Measurements from ENCODE around the gene BMP7. TPM values are rescaled to one million over a fixed set of nuclear protein-coding genes. Genes with fewer than 3 reads are reported as not detected.

The BMP7 gene
- total RNA-seq, 2 experiments from 2014 or later: not detected

GRCh38 chr20:57165427-57166004 is 100.9 kb downstream of the BMP7 start:
- CTCF ChIA-PET: no interaction called here
- DNase-seq (no peak), ATAC-seq (ENCODE audit: poor library complexity) (no peak)
- H3K9me3 ChIP-seq (ENCODE audit: control insufficient read depth in 1 of 2, insufficient read depth in 1 of 2, low read length in 2 of 2): peaks cover 0 to 22% of the 10 kb centered on the region in 2 experiments
- no peak overlapping the region for H3K4me3 ChIP-seq (ENCODE audit: low read length)
- no peaks in the 10 kb centered on the region for H3K36me3 ChIP-seq (ENCODE audit: insufficient read depth, low read length)
- no peak for TF ChIP-seq CTCF (IDR thresholded peaks at IDR 0.05)
- Mint-ChIP-seq H3K27me3 (peaks cover 11% of the 10 kb centered on the region), H3K27ac (no peak overlapping the region), H3K9me3 (peaks cover 3% of the 10 kb centered on the region), H3K4me3 (no peak overlapping the region), H3K36me3 (ENCODE audit: low read depth) (no peaks in the 10 kb centered on the region), H3K4me1 (ENCODE audit: low read depth) (no peaks in the 10 kb centered on the region)
- POLR2A ChIA-PET: no interaction called here
- no peaks in the 10 kb centered on the region for H3K4me1 ChIP-seq (ENCODE audit: insufficient read depth, low read length)
- H3K27me3 ChIP-seq (ENCODE audit: control insufficient read depth in 1 of 2, insufficient read depth in 2 of 2, low read length in 2 of 2): peaks cover 0 to 2% of the 10 kb centered on the region in 2 experiments
- no peak overlapping the region for H3K27ac ChIP-seq (ENCODE audit: low read depth in 1 of 2, low read length in 2 of 2)
- intact Hi-C loops (cut with DNase I, micrococcal nuclease): no loop called here

- H3K9me3 ChIP-seq (ENCODE audit: control insufficient read depth in 1 of 2, insufficient read depth in 1 of 2, low read length in 2 of 2): peaks cover 0 to 19% of the 10 kb centered on the region in 2 experiments
- Mint-ChIP-seq H3K27me3 (peaks cover 11% of the 10 kb centered on the region), H3K4me3 (no peak overlapping the region), H3K4me1 (ENCODE audit: low read depth) (no peaks in the 10 kb centered on the region), H3K9me3 (peaks cover 3% of the 10 kb centered on the region), H3K36me3 (ENCODE audit: low read depth) (no peaks in the 10 kb centered on the region), H3K27ac (no peak overlapping the region)
- peaks cover 0 to 2% of the 10 kb centered on the region in 2 experiments for H3K27me3 ChIP-seq (ENCODE audit: control insufficient read depth in 1 of 2, insufficient read depth in 2 of 2, low read length in 2 of 2)
- intact Hi-C loops (cut with DNase I, micrococcal nuclease): no loop called here
- H3K36me3 ChIP-seq (ENCODE audit: insufficient read depth, low read length): no peaks in the 10 kb centered on the region
- no peaks in the 10 kb centered on the region for H3K4me1 ChIP-seq (ENCODE audit: insufficient read depth, low read length)
- CTCF ChIA-PET: no interaction called here
- no peak for TF ChIP-seq CTCF (IDR thresholded peaks at IDR 0.05)
- no peak for ATAC-seq (ENCODE audit: poor library complexity)
- no peak overlapping the region for H3K27ac ChIP-seq (ENCODE audit: low read depth in 1 of 2, low read length in 2 of 2)
- POLR2A ChIA-PET: no interaction called here
- no peak for DNase-seq
- H3K4me3 ChIP-seq (ENCODE audit: low read length): no peak overlapping the region
Observed at GRCh38 chr20:57164872-57165271, 101.6 kb downstream of the BMP7 start.

GRCh38 chr20:57163041-57163440 is 103.4 kb downstream of the BMP7 start:
- intact Hi-C loops (cut with DNase I, micrococcal nuclease): no loop called here
- Histone ChIP-seq H3K36me3 (ENCODE audit: insufficient read depth, low read length) (no peaks in the 10 kb centered on the region), H3K4me1 (ENCODE audit: insufficient read depth, low read length) (no peaks in the 10 kb centered on the region), H3K4me3 (ENCODE audit: low read length) (no peak overlapping the region), H3K27ac (ENCODE audit: low read depth in 1 of 2, low read length in 2 of 2) (no peak overlapping the region), H3K27me3 (ENCODE audit: control insufficient read depth in 1 of 2, insufficient read depth in 2 of 2, low read length in 2 of 2) (peaks cover 0 to 2% of the 10 kb centered on the region in 2 experiments), H3K9me3 (ENCODE audit: control insufficient read depth in 1 of 2, insufficient read depth in 1 of 2, low read length in 2 of 2) (peaks cover 0 to 19% of the 10 kb centered on the region in 2 experiments)
- ChIA-PET POLR2A (no interaction called here), CTCF (no interaction called here)
- no peak for ATAC-seq (ENCODE audit: poor library complexity)
- Mint-ChIP-seq H3K4me3 (no peak overlapping the region), H3K36me3 (ENCODE audit: low read depth) (no peaks in the 10 kb centered on the region), H3K9me3 (peaks cover 3% of the 10 kb centered on the region), H3K27me3 (peaks cover 15% of the 10 kb centered on the region), H3K27ac (no peak overlapping the region), H3K4me1 (ENCODE audit: low read depth) (no peaks in the 10 kb centered on the region)
- DNase-seq: no peak
- no peak for TF ChIP-seq CTCF (IDR thresholded peaks at IDR 0.05)

Data from CD4-positive, alpha-beta T cell (primary cell).